HG03432 (cell line): ENCODE results near the gene LRCH4.
A peak's percentile ranks its signal among the peaks of the same experiment; 100 is the strongest.

Experiments
- ATAC-seq: cut with Tn5 transposase; IDR thresholded peaks from one replicate; pipeline ENCODE4 v1.9.1; 2021; ENCODE audit warnings: mild to moderate bottlenecking, moderate library complexity; ENCODE audit not compliant: unreplicated experiment

Gene LRCH4

DNA sequence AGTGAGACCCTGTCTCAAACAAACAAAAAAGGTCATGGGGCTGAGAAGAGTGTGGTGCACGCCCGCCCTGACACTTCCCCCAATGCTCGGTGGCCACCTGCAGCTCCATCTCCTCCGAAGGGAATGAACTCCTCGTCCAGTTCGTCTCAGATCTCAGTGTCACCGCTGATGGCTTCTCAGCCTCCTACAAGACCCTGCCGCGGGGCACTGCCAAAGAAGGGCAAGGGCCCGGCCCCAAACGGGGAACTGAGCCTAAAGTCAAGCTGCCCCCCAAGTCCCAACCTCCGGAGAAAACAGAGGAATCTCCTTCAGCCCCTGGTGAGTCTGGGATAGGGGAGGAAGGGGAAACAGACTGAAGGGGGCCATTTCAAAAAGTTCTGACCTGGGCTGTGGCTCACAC, 20.4 kb upstream of the LRCH4 start:
- ATAC-seq, result no peak

DNA sequence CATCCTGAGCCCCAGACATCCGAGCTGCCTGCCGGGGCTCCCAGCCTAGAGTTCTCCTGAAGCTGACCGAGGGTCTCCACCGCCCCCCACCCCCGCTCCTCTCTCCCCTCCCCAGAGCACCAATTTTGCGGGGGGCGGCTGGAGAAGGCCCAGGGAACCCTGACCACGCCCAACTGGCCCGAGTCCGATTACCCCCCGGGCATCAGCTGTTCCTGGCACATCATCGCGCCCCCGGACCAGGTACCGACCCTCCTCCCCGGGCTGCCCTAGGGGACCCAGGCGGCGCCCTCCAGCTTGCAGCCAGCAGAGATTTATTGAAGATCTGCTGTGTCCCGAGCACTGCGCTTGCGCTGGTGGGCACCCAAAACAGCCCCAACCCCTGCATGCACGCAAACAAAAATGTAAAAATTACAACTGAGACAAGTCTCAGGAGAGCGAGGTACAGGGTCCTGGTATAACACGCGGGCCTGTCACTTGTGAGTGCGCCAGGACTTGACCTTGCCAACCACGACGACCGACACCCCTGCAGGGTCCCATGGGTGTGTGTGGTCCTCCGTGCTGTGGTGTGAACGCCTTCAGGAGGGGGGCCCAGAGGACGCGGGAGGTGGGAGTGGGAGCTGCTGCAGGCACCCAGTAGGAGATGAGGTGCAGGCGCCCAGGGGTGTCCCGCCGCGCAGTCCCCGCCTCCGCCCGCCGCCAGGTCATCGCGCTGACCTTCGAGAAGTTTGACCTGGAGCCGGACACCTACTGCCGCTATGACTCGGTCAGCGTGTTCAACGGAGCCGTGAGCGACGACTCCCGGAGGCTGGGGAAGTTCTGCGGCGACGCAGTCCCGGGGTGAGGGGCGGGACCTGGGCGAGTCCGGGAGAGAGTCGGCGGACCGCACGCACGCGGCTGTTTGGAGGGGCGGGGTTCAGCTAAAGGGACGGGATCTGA, 19.3 kb upstream of the LRCH4 start:
- no peak for ATAC-seq

DNA sequence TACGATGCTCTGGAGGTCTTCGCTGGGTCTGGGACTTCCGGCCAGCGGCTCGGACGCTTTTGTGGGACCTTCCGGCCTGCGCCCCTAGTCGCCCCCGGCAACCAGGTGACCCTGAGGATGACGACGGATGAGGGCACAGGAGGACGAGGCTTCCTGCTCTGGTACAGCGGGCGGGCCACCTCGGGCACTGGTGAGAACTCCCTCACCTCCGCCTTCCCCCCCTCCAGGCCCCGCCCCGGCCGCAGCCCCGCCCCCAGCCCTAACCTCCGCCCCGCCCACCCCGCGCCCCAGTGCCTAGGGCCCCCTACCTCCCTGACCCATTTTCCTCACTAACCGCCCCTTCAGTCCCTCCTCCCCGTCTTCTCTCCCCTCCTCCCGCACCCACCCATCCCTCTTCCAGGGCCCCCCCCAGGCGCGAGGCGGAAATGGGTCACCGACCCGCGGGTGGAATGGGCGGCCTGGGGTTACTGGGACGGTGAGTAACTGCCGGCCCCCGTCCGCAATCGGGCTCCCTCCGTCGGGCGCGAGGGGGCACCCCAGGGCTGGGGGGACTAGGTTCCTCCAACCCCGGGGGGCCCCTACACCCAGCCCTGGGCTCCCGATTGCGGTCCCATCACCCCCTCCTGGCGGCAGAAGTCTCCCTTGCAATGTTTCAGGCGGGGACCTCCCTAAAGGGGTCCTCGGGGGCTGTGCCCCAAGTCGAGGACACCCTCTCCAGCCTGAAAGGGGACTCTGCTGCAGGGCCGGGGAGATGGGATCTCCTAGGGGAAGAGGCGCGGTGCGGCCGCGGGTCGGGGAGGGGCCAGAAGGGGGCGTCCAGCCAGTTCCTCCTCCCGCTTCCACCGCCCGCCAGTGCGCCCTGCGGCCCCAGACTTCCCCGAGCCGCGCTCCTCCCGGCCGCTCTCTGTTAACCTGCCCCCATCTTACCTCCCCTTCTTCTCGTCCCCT, 18.4 kb upstream of the LRCH4 start:
- ATAC-seq, result peak; percentile 57

DNA sequence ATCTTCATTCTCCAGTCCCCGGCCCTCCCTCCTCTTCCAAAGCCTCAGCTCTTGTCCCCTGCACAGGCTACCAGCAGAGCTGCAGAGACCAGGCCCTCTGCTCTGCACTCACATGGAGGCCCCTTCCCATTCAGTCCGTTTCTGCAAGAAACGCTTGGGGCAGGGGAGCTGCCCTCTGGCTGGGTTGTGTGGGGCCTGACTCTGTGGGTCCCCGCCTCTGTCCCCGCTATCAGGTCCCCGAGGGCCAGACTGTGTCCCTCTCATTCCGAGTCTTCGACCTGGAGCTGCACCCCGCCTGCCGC, 17.7 kb upstream of the LRCH4 start:
- peak; percentile 4 for ATAC-seq

DNA sequence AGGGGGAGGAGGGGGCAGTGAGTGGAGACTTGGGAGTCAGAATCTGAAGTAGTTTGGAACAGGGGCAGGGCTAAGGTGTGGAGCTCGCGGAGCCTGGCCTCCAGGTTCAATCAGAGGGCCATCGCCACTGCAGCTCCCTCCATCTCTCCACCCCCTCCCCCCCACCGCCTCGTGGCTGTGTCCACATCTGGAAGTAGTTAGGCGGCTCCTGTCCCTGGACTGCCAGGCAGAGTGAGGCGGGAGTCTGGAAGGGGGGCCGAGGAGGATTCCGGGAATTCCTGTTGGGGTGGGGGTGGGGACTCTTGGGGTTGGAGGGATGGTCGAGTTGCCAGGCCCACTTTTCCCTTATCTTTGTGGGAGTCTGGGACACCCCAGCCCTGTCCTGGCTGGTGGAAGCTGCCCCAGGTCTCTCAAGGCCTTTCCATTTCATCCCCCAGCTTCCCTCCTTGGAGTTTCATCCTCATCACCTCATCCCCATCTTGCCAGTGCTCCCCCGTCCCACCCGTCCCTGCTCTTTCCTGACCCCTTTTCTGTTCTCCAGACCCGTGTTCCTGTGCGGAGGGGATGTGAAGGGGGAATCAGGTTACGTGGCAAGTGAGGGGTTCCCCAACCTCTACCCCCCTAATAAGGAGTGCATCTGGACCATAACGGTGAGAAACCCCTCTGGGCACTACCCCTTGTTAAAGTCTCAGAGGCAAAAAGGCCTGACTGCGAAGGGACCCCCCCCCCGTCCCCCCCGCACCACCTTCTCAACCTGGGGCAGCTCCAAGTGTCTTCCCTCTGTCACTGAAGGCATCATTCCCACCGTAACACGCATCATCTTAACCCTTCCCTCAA, 17.2 kb upstream of the LRCH4 start:
- ATAC-seq, result no peak

DNA sequence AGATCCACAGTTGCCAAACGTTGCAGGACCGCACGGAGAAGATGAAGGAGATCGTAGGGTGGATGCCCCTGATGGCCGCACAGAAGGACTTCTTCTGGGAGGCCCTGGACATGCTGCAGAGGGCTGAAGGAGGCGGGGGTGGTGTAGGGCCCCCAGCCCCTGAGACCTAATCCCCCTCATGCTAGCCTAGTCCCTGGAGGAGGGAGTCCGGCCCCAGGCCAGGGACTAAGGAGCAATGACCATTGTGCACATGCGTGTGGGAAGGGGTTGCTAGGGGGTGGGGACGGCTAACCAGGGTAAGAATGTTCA, 14.8 kb upstream of the LRCH4 start:
- ATAC-seq, result no peak

DNA sequence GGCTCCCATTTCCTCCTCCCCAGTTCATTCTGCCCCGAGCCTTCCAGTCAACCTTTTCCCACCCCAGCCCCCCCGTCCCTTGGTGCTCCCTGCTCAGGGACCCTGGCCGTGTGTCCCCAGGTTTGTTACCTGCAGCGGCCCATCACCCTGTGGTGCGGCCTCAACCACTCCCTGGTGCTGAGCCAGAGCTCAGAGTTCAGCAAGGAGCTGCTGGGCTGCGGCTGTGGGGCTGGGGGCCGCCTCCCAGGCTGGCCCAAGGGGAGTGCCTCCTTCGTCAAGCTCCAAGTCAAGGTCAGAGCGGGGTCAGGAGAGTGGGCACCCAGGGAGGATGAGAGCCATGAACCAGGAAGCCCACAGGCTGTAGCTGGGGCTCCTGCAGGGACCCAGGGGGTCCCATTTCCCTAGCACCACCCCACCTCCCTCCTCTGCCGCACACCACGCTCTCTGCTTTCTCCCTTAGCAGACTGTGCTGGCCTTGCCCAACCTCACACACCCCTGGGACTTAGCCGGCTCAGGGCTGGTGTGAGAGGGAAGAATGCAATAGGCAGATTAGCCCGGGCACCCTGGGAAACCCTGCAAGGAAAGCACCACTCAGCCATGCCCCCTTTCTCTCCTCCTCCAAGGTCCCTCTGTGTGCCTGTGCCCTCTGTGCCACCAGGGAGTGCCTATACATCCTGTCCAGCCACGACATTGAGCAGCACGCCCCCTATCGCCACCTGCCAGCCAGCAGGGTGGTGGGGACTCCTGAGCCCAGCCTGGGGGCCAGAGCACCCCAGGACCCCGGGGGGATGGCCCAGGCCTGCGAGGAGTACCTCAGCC, 14.2 kb upstream of the LRCH4 start:
- no peak for ATAC-seq

DNA sequence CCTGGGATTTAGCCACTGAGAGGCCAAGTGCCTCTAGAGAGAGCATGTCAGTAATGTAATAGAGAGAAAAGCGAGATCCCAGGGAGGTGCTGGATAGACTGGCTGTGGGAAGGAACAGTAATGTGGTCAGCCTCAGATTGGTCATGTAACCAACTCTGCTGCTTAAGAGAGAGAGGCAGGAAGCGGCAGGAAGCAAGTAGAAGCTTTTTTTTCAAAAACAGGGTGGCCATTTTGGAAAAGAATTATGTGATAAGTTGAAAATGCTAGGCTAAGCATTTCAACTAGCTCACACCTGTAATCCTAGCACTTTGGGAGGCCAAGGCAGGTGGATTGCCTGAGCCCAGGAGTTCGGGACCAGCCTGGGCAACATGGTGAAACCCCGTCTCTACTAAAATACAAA, 12.5 kb upstream of the LRCH4 start:
- no peak for ATAC-seq

DNA sequence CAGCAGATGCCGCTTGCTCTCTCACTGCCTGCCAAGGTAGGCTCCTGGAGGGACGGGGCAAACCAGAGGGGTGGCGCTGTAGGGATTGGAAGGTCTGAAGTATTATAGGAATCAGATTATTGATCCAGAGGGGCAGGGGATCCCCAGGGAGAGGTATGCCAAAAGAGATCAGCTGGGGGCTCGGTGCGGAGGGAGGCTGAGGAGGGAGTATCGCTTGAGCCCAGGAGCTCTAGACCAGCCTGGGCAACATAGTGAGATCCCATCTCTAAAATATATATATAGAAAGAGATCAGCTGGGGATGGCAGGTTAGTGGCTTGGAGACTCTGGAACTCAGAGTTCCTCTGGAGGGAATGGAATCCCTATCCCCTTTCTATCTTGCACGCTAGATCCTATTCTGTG, 9.3 kb upstream of the LRCH4 start:
- ATAC-seq, result no peak

DNA sequence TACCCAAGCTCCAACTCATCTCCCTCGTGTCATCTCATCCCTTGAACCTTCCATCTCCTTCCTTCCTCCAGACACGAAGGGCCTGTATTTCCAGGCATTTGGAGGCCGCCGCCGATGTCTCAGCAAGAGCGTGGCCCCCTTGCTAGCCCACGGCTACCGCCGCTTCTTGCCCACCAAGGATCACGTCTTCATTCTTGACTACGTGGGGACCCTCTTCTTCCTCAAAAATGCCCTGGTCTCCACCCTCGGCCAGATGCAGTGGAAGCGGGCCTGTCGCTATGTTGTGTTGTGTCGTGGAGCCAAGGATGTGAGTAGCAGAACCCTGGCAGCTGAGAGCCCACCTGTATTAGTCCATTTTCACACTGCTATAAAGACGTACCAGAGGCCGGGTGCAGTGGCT, 5.7 kb upstream of the LRCH4 start:
- ATAC-seq, result no peak

DNA sequence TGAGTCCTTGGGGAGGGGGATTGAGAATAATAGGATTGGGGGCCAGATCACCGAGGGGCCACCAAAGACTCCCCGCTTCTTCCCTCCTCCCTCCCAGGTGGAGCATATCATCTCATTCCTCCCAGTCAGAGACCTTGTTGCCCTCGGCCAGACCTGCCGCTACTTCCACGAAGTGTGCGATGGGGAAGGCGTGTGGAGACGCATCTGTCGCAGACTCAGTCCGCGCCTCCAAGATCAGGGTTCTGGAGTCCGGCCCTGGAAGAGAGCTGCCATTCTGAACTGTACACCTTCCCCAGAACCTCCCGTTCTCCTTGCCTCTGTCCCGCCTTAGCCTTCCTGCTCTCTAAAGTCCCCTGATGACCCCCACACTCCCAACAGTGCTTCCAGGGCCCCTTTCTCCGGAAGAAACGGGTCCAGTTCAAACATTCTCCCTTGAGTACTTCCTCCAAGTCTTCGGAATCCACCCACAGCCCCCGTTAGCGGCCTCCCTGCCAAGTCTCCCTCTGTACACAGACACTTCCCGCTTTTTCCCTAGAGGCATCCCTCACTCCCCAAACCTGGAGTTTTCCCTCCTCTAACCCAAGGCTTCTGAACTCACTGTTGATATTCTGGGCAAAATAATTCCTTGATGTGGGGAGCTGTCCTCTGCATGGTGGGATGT, 4.3 kb upstream of the LRCH4 start:
- ATAC-seq, result no peak

DNA sequence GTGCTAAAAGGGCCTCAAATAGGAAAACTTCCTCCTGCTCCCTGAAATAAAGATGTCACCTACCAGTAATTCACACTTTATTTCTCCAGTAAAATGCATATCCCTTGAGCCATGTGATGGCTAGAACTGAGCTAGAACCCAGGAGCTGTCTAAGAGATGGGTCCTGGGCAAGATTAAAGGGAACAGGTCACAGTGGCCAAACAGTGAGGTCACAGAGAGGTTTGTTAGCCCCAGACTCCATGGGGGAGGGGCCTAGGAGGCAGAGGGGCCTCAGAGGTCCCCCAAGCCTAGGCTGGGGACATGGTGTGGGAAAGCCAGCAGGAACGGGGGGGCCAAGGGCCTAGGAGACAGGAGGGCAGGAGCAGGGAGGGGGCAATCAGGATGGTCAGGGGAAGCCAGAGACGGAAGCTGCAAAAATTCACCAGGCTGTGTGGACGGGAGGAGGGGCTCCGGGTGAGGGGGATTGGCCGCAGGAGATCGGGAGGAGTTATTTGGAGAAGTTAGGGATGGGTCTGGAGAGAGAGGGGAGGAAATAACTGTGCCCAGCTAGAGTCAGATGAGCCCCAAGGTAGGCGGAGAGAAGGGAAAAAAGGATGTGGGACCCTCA, 3.5 kb upstream of the LRCH4 start:
- ATAC-seq, result no peak

DNA sequence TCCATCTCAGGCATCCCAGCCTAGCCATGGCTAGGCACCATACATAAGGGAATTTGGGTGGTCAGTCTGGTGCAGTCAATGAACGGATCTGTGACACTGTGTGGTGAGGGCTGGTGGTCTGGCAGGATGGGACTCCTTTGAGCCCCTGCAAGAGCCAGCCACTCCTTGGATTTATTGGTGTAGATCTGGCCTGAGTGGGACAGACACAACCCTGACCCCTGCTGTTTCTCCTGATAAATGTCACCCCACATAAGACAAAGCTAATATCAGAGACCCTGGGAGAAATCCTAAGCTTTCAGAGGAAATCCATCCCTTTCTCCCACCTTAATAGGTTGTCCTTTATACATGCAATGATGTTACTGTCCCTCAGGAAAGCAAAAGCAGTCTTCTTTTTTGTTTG, 2.5 kb upstream of the LRCH4 start:
- no peak for ATAC-seq

DNA sequence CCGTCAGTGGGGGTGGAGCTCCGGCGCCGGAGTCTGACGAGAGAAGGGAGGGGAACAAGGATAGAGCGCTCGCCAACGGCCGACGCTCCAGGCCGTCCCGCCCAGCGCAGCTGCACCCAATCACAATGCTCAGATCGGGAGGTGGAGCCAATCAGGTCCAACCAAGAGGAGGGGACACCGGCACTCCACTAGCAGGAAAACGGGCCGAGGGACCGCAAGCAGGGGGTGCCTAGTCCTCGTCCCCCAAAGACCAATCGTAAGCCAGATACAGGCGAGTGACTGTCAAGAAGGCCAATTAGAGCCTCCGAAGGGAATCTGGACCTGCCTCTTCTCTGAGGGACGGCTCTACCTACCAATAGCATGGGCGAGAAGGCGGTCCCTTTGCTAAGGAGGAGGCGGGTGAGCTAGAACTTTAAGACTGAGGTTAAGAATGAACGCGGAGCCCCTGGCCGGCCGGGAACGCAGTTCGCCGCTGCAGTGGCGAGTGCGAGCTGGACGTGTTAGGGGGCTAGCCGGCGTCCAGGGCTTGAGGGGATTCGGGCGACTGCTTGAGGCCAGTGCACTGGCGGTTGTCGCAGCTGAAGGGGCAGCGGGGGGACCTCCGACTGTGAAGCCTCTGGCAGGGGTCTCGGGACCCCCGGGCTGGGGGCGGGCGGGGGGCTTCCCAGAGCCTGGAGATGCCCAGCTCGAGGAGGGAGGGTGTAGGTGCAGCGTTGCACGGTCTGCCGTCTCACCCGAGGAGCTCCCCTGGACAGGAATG, 517 bp upstream of the LRCH4 start, which contains the start of gene FBXO24:
FBXO24 (plus strand) TSS at position 63 of the 760 bp plus-strand sequence; CDS start at position 361, 298 bp downstream.
- peak; percentile 86 for ATAC-seq

DNA sequence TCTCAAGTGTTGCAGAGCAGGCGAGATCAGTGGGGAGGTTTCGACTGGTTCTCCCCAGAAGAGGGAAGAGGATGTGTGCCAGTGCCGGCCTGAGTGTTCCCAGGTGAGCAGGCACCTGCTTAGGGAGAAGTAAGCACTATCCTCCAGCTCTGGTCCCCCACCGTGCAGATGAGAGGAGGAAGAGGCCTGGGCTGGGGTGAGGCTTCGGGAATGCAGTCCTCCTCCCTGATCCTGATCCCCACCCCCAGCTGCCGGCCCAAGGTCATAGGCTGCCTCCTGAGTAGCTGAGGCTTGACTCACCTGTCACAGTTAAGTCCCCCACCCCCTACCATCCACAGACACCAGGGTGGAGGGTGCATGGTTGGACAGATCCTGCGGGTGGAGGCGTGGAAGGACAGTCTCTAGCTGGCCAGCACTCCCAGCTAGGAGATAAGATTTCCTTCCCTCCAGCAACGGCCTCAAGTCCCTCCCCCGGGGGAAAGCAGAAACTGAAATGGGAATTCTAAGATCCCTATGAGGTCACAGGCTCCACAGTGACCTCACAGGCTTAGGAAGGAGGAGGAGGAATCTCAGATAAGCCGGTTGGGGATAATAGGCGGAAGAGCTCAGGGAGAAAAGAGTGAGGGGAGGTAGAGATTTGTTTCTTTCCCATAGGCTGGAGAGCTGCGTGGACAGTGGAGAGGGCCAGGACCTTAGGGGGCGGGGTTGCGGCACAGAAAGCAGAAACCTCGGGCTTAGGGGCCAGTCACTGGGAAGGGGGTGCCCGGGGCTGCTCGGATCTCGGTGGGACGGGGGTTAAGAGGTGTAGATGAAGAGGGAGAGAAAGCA, 1.0 kb downstream of the LRCH4 start:
- ATAC-seq, result no peak

DNA sequence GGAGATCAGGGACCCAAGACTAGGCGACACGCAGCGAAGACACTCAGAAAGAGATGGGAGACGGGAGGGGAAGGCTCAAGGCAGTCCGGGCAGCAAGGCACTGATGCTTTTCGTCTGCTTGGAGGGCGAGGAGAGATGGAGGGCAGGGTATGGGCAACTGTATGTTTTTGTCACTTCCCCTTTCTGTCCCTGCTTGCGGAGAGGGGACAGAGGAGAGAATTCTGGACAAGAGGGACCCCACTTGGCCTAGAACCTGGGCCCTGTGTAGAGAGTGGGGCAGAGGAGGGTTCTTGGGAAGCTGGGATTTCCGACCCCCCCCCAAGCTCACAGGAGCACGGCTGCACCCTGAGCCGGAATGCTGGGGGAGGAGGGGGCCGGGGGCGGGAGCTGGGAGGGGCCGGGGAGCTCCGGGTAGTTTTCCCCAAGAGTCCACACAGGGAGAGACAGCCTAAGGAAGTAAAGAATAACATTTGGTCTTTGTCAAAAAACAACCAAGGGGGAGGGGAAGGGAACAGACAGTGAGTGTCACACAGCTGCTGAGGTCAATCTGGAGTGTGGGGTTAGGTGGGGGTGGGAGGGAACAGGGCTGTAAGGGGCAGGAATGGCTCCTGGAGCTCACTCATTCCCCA, 1.8 kb downstream of the LRCH4 start:
- no peak for ATAC-seq
